T-cell (primary cell): ENCODE results near the gene MS4A2. TPM values are rescaled to one million over a fixed set of nuclear protein-coding genes. Genes with fewer than 3 reads are reported as not detected.

ENCODE experiments used
- ATAC-seq, 4 experiments: fragments of 200-7000 bp in 3 of 4; fragments of 150-1000 bp in 1 of 4; cut with Tn5 transposase; replicated peaks in 1 of 4; 1 replicate in 3 of 4; 2 replicates in 1 of 4; pipeline ENCODE4 v1.10.0; 2021; ENCODE audit warnings: moderate library complexity in 3 of 4, mild to moderate bottlenecking in 2 of 4, moderate number of reproducible peaks in 1 of 4
- CTCF ChIA-PET, 2 donors: fragments of 300-600 bp; sonication (Branson Sonifier 250); formaldehyde crosslinking; loops; one replicate each; lab custom pipeline; 2022; ENCODE audit warnings: antibody characterized with exemption in 2 of 2; lab: Charles Lee
- POLR2A ChIA-PET, 2 donors: fragments of 300-600 bp; sonication (Branson Sonifier 250); formaldehyde crosslinking; loops; one replicate each; lab custom pipeline; 2022; ENCODE audit warnings: antibody characterized with exemption in 2 of 2; lab: Charles Lee
- DNase-seq, 35 experiments: peaks; one replicate each; pipeline versions ENCODE4 v3.0.0 to v3.0.0-alpha.2; 2013 to 2023
- H3K27ac ChIP-seq: one replicate; pipeline ENCODE4 v1.5.1; 2013; ENCODE audit warnings: low read length
- H3K27me3 ChIP-seq, 2 experiments: replicated peaks in 1 of 2; 1 replicate in 1 of 2; 2 replicates in 1 of 2; pipeline versions ENCODE4 v1.6.1 to v1.7.0; 2013; ENCODE audit warnings: low read length in 1 of 2, mixed read lengths in 1 of 2; ENCODE audit not compliant: control insufficient read depth in 2 of 2, insufficient read depth in 2 of 2; ENCODE audit errors: extremely low read depth in 1 of 2
- H3K36me3 ChIP-seq, 2 donors: 1 replicate in 1 of 2; 2 replicates in 1 of 2; pipeline versions ENCODE4 v1.6.1 to v1.7.0; 2013; ENCODE audit warnings: low read length in 1 of 2; ENCODE audit not compliant: control insufficient read depth in 2 of 2, insufficient read depth in 1 of 2; ENCODE audit errors: extremely low read depth in 1 of 2
- H3K4me1 ChIP-seq, 2 experiments: 1 replicate in 1 of 2; 2 replicates in 1 of 2; pipeline versions ENCODE4 v1.6.1 to v1.7.0; 2013; ENCODE audit warnings: low read length in 2 of 2, mixed read lengths in 1 of 2; ENCODE audit not compliant: insufficient read depth in 2 of 2, control insufficient read depth in 1 of 2; ENCODE audit errors: extremely low read depth in 1 of 2
- H3K4me3 ChIP-seq, 2 donors: 1 replicate in 1 of 2; 2 replicates in 1 of 2; pipeline versions ENCODE4 v1.5.1 to v1.7.0; 2013; ENCODE audit warnings: mild to moderate bottlenecking in 2 of 2, low read length in 1 of 2, moderate library complexity in 1 of 2; ENCODE audit not compliant: control insufficient read depth in 1 of 2; ENCODE audit errors: extremely low read depth in 1 of 2
- H3K9me3 ChIP-seq: 2 replicates; pipeline ENCODE4 v1.7.0; 2013
- H3K27ac Mint-ChIP-seq, 2 donors: one replicate each; pipeline ENCODE4 v1.8.0; 2020 to 2021; ENCODE audit warnings: mild to moderate bottlenecking in 2 of 2, mixed read lengths in 2 of 2
- H3K27me3 Mint-ChIP-seq, 2 donors: one replicate each; pipeline ENCODE4 v1.8.0; 2021 to 2022; ENCODE audit warnings: mixed read lengths in 2 of 2
- H3K36me3 Mint-ChIP-seq: one replicate; pipeline ENCODE4 v1.8.0; 2021; ENCODE audit warnings: mixed read lengths
- H3K4me1 Mint-ChIP-seq, 3 donors: one replicate each; pipeline ENCODE4 v1.8.0; 2020 to 2022; ENCODE audit warnings: mixed read lengths in 3 of 3, mild to moderate bottlenecking in 1 of 3
- H3K4me3 Mint-ChIP-seq, 3 donors: one replicate each; pipeline ENCODE4 v1.8.0; 2020 to 2022; ENCODE audit warnings: mild to moderate bottlenecking in 3 of 3, mixed read lengths in 3 of 3, moderate library complexity in 3 of 3
- H3K9me3 Mint-ChIP-seq, 3 donors: one replicate each; pipeline ENCODE4 v1.8.0; 2020 to 2022; ENCODE audit warnings: mixed read lengths in 3 of 3
- WGBS: methylation state at CpG from one replicate; pipeline ENCODE4 v1.1.5; 2013; ENCODE audit warnings: missing lambda C conversion rate; ENCODE audit not compliant: insufficient coverage; 5-methylcytosine and 5-hydroxymethylcytosine counted together
- total RNA-seq, 35 experiments: library from RNA in 6 of 35; stranded (reverse) in 6 of 35; fragments of 120-200 nt in 1 of 35; gene quantifications; one replicate each; pipeline versions ENCODE4 v1.2.1 to v1.2.4 and lab custom pipeline; 2013 to 2026

The MS4A2 gene
- total RNA-seq, 5 donors from 2014 or later (not counting 1 experiment from before 2014, with no cell fraction given) = 0.12 to 1.1 (median 0.16) TPM; not detected in 1

DNA sequence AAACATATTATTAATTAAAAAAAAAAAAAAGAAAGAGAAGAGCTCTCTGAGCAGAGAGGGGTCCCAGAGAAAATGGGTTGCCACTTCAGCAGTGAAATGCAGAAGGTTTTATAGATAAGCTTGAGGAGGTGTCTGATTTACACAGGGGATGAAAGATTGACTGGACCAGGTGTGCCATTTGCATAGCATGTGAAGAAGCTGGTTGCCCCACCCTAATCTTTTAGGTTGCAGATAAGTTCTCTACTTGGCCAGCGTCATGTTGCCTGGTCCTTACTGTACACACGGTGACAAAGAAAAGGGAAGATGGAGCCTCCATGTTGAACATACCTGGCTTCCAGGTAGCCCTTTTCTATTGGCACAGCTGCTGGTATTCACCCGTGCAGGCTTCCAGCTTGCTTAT, 41.4 kb downstream of the MS4A2 start:
- Histone ChIP-seq H3K9me3 (no peaks in the 10 kb centered on the region), H3K27me3 (no peaks in the 10 kb centered on the region), H3K4me1 (no peaks in the 10 kb centered on the region), H3K27ac (no peak overlapping the region), H3K4me3 (no peak overlapping the region), H3K36me3 (no peaks in the 10 kb centered on the region)
- ChIA-PET CTCF (interaction anchor here (0.6 to 0.7 kb wide), 2 partner anchors 118 to 294 kb away, joined by 3 to 6 read pairs; no protein-coding TSS in a partner anchor), POLR2A (interaction anchor here in 1 of 2 donors (0.6 kb wide), 1 partner anchor 1919 kb away, joined by 4 read pairs; no protein-coding TSS in a partner anchor)
- DNase-seq (no peak), ATAC-seq (no peak)
- WGBS = 89% methylated on average over 2 of the region's 3 CpGs
- H3K9me3 Mint-ChIP-seq = peaks cover 0 to 5% (median 0%) of the 10 kb centered on the region in 3 donors
- no peak overlapping the region for H3K4me3 Mint-ChIP-seq
- peaks cover 0 to 10% of the 10 kb centered on the region in 2 donors for H3K27me3 Mint-ChIP-seq
- no peaks in the 10 kb centered on the region for H3K4me1 Mint-ChIP-seq
- no peak overlapping the region for H3K27ac Mint-ChIP-seq
- no peaks in the 10 kb centered on the region for H3K36me3 Mint-ChIP-seq

DNA sequence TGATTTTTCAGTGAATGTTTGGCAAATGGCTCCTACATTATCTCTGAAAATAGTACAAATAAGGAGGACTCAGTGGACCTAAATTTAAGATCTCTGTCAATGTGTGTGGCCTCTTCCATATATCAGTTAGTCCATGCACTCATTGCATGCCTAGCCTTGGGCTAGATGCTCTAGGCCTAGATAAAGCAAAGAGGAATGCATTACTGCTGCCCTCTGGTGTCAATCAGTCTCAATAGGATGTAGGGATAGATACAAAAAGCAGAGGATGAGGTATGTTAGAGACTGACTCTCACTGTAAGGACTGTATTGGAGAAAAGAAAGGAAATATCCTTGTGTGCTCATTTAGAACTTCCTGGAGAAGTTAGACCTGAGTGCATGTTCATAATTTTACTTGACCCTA, 42.0 kb downstream of the MS4A2 start:
- Mint-ChIP-seq H3K36me3 (no peaks in the 10 kb centered on the region), H3K27ac (no peak overlapping the region), H3K4me1 (no peaks in the 10 kb centered on the region), H3K4me3 (no peak overlapping the region), H3K27me3 (peaks cover 0 to 10% of the 10 kb centered on the region in 2 donors), H3K9me3 (peaks cover 0 to 5% (median 0%) of the 10 kb centered on the region in 3 donors)
- no peak for ATAC-seq
- Histone ChIP-seq H3K4me1 (no peaks in the 10 kb centered on the region), H3K27me3 (no peaks in the 10 kb centered on the region), H3K4me3 (no peak overlapping the region), H3K36me3 (no peaks in the 10 kb centered on the region), H3K9me3 (no peaks in the 10 kb centered on the region), H3K27ac (no peak overlapping the region)
- ChIA-PET POLR2A (no interaction called here), CTCF (no interaction called here)
- peak in 1 of 35 experiments; percentile 23 for DNase-seq

DNA sequence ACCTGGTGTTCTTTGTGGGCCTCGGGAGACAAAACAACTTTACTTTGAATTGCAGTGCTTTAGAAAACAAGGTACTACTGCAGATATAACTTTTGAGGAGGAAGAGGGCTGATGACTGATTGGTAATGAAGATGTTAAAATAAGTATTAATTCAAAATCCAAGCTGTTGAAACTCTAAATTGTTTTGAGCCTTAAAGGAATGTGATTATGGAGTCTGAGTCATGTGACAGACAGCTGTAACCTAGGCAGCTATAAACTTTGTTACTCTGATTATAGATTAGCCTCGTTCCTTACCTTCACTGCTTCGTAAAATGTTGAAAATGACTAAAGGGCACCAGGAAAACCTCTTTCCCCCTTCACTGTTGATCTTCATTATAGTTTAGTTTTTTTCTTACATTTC, 43.4 kb downstream of the MS4A2 start:
- no peaks in the 10 kb centered on the region for H3K36me3 ChIP-seq
- H3K4me3 ChIP-seq = no peak overlapping the region
- Mint-ChIP-seq H3K27me3 (peaks cover 8 to 16% of the 10 kb centered on the region in 2 donors), H3K4me3 (no peak overlapping the region), H3K4me1 (no peaks in the 10 kb centered on the region), H3K36me3 (peaks cover 3% of the 10 kb centered on the region), H3K27ac (no peak overlapping the region), H3K9me3 (peaks cover 0 to 6% (median 5%) of the 10 kb centered on the region in 3 donors)
- DNase-seq (no peak), ATAC-seq (no peak)
- no peaks in the 10 kb centered on the region for H3K4me1 ChIP-seq
- ChIA-PET POLR2A (interaction anchor here in 1 of 2 donors (0.7 kb wide), 1 partner anchor 694 kb away, joined by 3 read pairs; no protein-coding TSS in a partner anchor), CTCF (no interaction called here)
- no peaks in the 10 kb centered on the region for H3K27me3 ChIP-seq
- WGBS = no CpG with 5 or more reads among the region's 3 CpGs
- H3K27ac ChIP-seq = no peak overlapping the region
- H3K9me3 ChIP-seq = no peaks in the 10 kb centered on the region

DNA sequence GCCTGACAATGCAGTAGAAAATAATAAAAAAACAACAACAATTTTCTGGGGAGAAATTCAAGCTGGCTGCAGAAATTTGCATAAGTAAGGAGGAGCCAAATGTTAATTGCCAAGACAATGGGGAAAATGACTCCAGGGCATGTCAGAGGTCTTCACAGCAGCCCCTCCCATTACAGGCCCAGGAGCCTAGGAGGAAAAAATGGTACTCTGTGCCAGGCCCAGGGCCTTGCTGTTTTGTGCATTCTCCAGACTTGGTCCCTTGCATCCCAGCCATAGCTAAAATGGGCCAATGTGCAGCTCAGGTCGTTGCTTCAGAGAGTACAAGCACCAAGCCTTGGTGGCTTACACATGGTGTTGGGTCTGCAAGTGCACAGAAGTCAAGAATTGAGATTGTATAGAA, 45.5 kb downstream of the MS4A2 start:
- no peaks in the 10 kb centered on the region for H3K4me1 ChIP-seq
- Mint-ChIP-seq H3K4me3 (no peak overlapping the region), H3K9me3 (peaks cover 0 to 12% (median 5%) of the 10 kb centered on the region in 3 donors), H3K27me3 (peaks cover 8 to 16% of the 10 kb centered on the region in 2 donors), H3K36me3 (peaks cover 3% of the 10 kb centered on the region), H3K4me1 (no peaks in the 10 kb centered on the region), H3K27ac (no peak overlapping the region)
- ATAC-seq = no peak
- ChIA-PET CTCF (no interaction called here), POLR2A (no interaction called here)
- no peak for DNase-seq
- no peak overlapping the region for H3K4me3 ChIP-seq
- 22% methylated on average over 1 of the region's 1 CpG for WGBS
- H3K36me3 ChIP-seq = no peaks in the 10 kb centered on the region
- no peak overlapping the region for H3K27ac ChIP-seq
- no peaks in the 10 kb centered on the region for H3K9me3 ChIP-seq
- H3K27me3 ChIP-seq = no peaks in the 10 kb centered on the region

DNA sequence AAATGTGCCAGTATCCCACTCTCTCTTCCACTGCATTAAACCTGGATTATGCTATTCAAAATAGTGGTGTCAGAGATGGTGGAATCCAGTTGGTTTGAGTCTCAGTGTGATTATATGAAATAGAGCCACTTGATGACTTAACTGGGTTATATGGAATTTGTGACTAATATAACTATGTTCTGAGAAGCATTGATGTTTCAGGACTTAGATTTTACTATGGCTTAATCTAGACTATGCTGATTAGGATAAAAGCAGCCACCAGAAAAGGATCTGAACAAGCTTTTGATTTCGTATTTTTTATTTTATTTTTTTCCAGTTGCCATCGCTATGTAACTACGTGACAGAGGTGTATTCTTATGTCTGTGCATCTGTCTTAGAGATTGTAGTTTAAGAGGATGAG, 55.3 kb downstream of the MS4A2 start:
- DNase-seq = no peak
- Histone ChIP-seq H3K36me3 (no peaks in the 10 kb centered on the region), H3K27me3 (no peaks in the 10 kb centered on the region), H3K4me1 (no peaks in the 10 kb centered on the region), H3K27ac (no peak overlapping the region), H3K4me3 (no peak overlapping the region), H3K9me3 (no peaks in the 10 kb centered on the region)
- no peaks in the 10 kb centered on the region for H3K4me1 Mint-ChIP-seq
- H3K9me3 Mint-ChIP-seq = no peaks in the 10 kb centered on the region
- ChIA-PET POLR2A (no interaction called here), CTCF (no interaction called here)
- no peak overlapping the region for H3K4me3 Mint-ChIP-seq
- no CpG with 5 or more reads among the region's 3 CpGs for WGBS
- peaks cover 4 to 6% of the 10 kb centered on the region in 2 donors for H3K27me3 Mint-ChIP-seq
- no peaks in the 10 kb centered on the region for H3K36me3 Mint-ChIP-seq
- ATAC-seq = no peak
- H3K27ac Mint-ChIP-seq = no peak overlapping the region

DNA sequence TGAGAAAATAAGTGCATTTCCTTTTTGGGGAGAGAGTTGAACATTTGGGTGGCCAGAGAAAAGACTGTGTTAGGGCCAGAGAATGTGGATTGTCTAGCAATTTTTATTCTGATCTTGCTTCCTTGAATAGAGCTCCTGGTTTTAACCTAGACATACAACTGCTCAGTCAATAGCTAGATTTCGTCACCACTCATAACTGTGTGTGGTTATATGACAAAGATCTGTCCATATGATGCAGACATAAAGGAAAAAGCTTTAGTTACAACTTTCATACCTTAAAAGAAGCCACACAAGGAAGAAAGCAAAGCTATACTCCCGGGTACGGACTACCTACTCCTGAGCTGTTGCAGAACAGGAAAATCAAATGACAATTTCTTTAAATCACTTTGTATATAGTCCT, 57.2 kb downstream of the MS4A2 start:
- DNase-seq (no peak), ATAC-seq (no peak)
- Mint-ChIP-seq H3K4me3 (no peak overlapping the region), H3K9me3 (no peaks in the 10 kb centered on the region), H3K36me3 (no peaks in the 10 kb centered on the region), H3K27ac (no peak overlapping the region), H3K27me3 (peaks cover 4 to 6% of the 10 kb centered on the region in 2 donors), H3K4me1 (no peaks in the 10 kb centered on the region)
- H3K36me3 ChIP-seq = no peaks in the 10 kb centered on the region
- POLR2A ChIA-PET = no interaction called here
- H3K4me3 ChIP-seq = no peak overlapping the region
- no peak overlapping the region for H3K27ac ChIP-seq
- CTCF ChIA-PET = no interaction called here
- H3K9me3 ChIP-seq = no peaks in the 10 kb centered on the region
- H3K27me3 ChIP-seq = no peaks in the 10 kb centered on the region
- no CpG with 5 or more reads among the region's 3 CpGs for WGBS
- H3K4me1 ChIP-seq = no peaks in the 10 kb centered on the region
